Measurements from ENCODE around the gene FBXO10. TPM values are rescaled to one million over a fixed set of nuclear protein-coding genes. Genes with fewer than 3 reads are reported as not detected.
A peak's percentile ranks its signal among the peaks of the same experiment; 100 is the strongest.

Gene FBXO10
- total and polyA plus RNA-seq, 5 donors from 2014 or later = 0.40 to 2.4 (median 0.93) TPM

- Histone ChIP-seq H3K9me3 (ENCODE audit: control insufficient read depth in 2 of 2, low read length in 2 of 2) (no peaks in the 10 kb centered on the region), H3K27me3 (ENCODE audit: control insufficient read depth, insufficient read depth, low read length) (no peaks in the 10 kb centered on the region), H3K4me1 (ENCODE audit: control insufficient read depth, insufficient read depth, low read length, poor library complexity, severe bottlenecking) (peaks cover 28% of the 10 kb centered on the region), H3K27ac (ENCODE audit: insufficient read depth, low read length, poor library complexity, severe bottlenecking) (peak overlapping the region; percentile 89), H3K4me3 (ENCODE audit: low read depth, low read length) (peak overlapping the region; percentile 85), H3K36me3 (ENCODE audit: control insufficient read depth, insufficient read depth, low read length) (no peaks in the 10 kb centered on the region)
- Mint-ChIP-seq H3K36me3 (peaks cover 4% of the 10 kb centered on the region), H3K27me3 (peaks cover 9% of the 10 kb centered on the region), H3K4me3 (peak overlapping the region; percentile 90 to 98 (median 96)), H3K27ac (peak overlapping the region; percentile 97 to 98 (median 98)), H3K4me1 (peaks cover 16 to 42% (median 26%) of the 10 kb centered on the region in 4 donors), H3K9me3 (no peaks in the 10 kb centered on the region)
- DNase-seq = peak in 2 of 3 donors; percentile 72 to 88
- peak; percentile 23 to 31 for ATAC-seq (ENCODE audit: low read depth in 2 of 2)
These were observed 111.5 kb downstream of the FBXO10 start for GRCh38 chr9:37464426-37465248.

- H3K36me3 ChIP-seq (ENCODE audit: control insufficient read depth, insufficient read depth, low read length) = no peaks in the 10 kb centered on the region
- H3K9me3 ChIP-seq (ENCODE audit: control insufficient read depth in 2 of 2, low read length in 2 of 2) = no peaks in the 10 kb centered on the region
- DNase-seq (no peak), ATAC-seq (ENCODE audit: low read depth in 2 of 2) (no peak)
- Mint-ChIP-seq H3K27ac (peak overlapping the region in 2 of 3 donors; percentile 97 to 98), H3K9me3 (no peaks in the 10 kb centered on the region), H3K4me1 (peaks cover 16 to 44% (median 26%) of the 10 kb centered on the region in 4 donors), H3K4me3 (peak overlapping the region; percentile 90 to 98 (median 96)), H3K36me3 (peaks cover 4% of the 10 kb centered on the region), H3K27me3 (peaks cover 9% of the 10 kb centered on the region)
- peaks cover 28% of the 10 kb centered on the region for H3K4me1 ChIP-seq (ENCODE audit: control insufficient read depth, insufficient read depth, low read length, poor library complexity, severe bottlenecking)
- H3K4me3 ChIP-seq (ENCODE audit: low read depth, low read length) = peak overlapping the region; percentile 85
- no peaks in the 10 kb centered on the region for H3K27me3 ChIP-seq (ENCODE audit: control insufficient read depth, insufficient read depth, low read length)
- H3K27ac ChIP-seq (ENCODE audit: insufficient read depth, low read length, poor library complexity, severe bottlenecking) = peak overlapping the region; percentile 89
These were observed 112.2 kb downstream of the FBXO10 start for GRCh38 chr9:37464006-37464405.

Other genes with a start within 250 kb of the FBXO10 start
- gene GRHPR, start 153.7 kb downstream of the FBXO10 start, total RNA-seq = 36.6 TPM
- gene GRHPR, start 153.7 kb downstream of the FBXO10 start, polyA plus RNA-seq = 10 to 100 TPM; 47.2 to 73.9 (median 70.6) TPM
- 13.5 TPM for gene ZBTB5, start 110.9 kb downstream of the FBXO10 start, total RNA-seq
- gene ZBTB5, start 110.9 kb downstream of the FBXO10 start, polyA plus RNA-seq = 1 to 10 TPM in 2 of 4 donors, under 1 TPM in 2; 0.22 to 1.6 (median 1.2) TPM
- gene POLR1E, start 90.4 kb downstream of the FBXO10 start, total RNA-seq = 26.9 TPM
- 10 to 100 TPM; 11.2 to 18.3 (median 13.2) TPM for gene POLR1E, start 90.4 kb downstream of the FBXO10 start, polyA plus RNA-seq
- gene TOMM5, start 16.2 kb upstream of the FBXO10 start, total RNA-seq = 31.9 TPM
- gene TOMM5, start 16.2 kb upstream of the FBXO10 start, polyA plus RNA-seq = 100 to 1,000 TPM; 146 to 198 (median 168) TPM
- not detected for gene FRMPD1, start 74.6 kb upstream of the FBXO10 start, total RNA-seq
- not detected for gene FRMPD1, start 74.6 kb upstream of the FBXO10 start, polyA plus RNA-seq
- 12.5 TPM for gene TRMT10B, start 177.4 kb upstream of the FBXO10 start, total RNA-seq
- gene TRMT10B, start 177.4 kb upstream of the FBXO10 start, polyA plus RNA-seq = 10 to 100 TPM; 10.7 to 16.2 (median 12.5) TPM
- 38.2 TPM for gene EXOSC3, start 208.7 kb upstream of the FBXO10 start, total RNA-seq
- 10 to 100 TPM; 28.0 to 38.5 (median 35.8) TPM for gene EXOSC3, start 208.7 kb upstream of the FBXO10 start, polyA plus RNA-seq
- gene DCAF10, start 224.4 kb upstream of the FBXO10 start, total RNA-seq = 10.7 TPM
- gene DCAF10, start 224.4 kb upstream of the FBXO10 start, polyA plus RNA-seq = 10 to 100 TPM; 22.6 to 30.5 (median 26.7) TPM